ENCODE measurements around the gene C1QTNF6. TPM values are rescaled to one million over a fixed set of nuclear protein-coding genes. Genes with fewer than 3 reads are reported as not detected.

The C1QTNF6 gene
- polyA plus RNA-seq, 1 donor (not counting 4 experiments of a cell fraction or from before 2014, with no cell fraction given) = 17.1 TPM

DNA sequence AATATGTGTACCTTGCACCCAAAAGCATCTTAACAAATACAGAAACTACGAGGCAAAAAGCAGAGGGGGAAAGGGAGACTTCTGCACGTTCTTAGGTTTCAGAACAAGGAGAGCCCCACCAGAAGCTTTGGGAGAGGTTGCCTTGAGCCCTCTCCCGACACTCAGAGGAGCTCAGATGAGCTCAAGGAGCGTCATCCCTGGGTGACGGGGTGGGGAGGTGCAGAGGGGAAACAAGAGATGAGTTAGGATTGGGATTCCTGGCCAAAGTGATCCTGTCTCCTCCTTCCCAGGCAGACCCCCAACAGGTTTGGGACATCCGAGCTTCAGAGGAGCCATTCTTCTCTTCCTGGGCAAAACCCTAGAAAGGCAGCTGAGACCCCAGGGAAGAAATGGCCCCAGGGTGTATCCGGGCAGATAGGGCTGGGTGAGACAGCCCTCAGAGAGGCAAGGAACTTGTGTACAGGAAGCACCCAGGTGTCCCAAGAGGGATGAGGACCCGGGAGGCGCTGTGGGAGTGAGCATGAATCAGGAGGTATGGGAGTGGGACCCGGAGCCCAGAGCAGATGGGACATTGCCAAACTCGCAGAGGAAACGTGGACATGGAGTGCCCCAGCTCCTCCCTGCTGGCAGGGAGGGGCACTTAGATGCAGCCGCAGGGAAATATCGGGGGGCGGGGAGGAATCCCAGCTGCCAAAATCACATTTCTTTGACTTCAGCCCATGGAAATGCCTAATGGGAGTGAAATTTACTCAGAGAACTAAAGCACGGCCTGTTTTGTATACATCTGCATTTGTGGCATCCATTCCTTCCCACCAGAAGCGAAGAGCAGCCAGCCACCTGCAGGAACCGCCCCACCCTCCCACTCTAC, 12.4 kb downstream of the C1QTNF6 start:
- FAIRE-seq (no peak), DNase-seq (ENCODE audit: low read depth, low spot score) (no peak)
- Histone ChIP-seq H3K36me3 (ENCODE audit: control insufficient read depth in 2 of 2, extremely low read depth in 1 of 2, insufficient read depth in 2 of 2, low read length in 2 of 2) (peaks cover 0 to 1% of the 10 kb centered on the region in 2 experiments), H3K4me3 (ENCODE audit: control insufficient read depth in 2 of 3, extremely low read depth in 1 of 3, insufficient read depth in 2 of 3, low read depth in 1 of 3, low read length in 3 of 3) (no peak overlapping the region), H2AFZ (ENCODE audit: control insufficient read depth, low read length) (no peak overlapping the region), H3K9me3 (ENCODE audit: control insufficient read depth, low read depth, low read length) (no peaks in the 10 kb centered on the region), H3K27ac (ENCODE audit: control insufficient read depth, insufficient read depth, low read length) (no peak overlapping the region), H3K27me3 (ENCODE audit: control insufficient read depth, extremely low read depth, insufficient read depth, low read length) (no peaks in the 10 kb centered on the region), H3K4me1 (ENCODE audit: control insufficient read depth, extremely low read depth, insufficient read depth, low read length) (peaks cover 14% of the 10 kb centered on the region), H3K9me1 (ENCODE audit: control insufficient read depth, extremely low read depth, insufficient read depth, low read length) (no peaks in the 10 kb centered on the region), H3K9ac (ENCODE audit: control insufficient read depth, extremely low read depth, insufficient read depth, low read length) (no peak overlapping the region), H3K4me2 (ENCODE audit: control insufficient read depth, extremely low read depth, insufficient read depth, low read depth, low read length) (peak overlapping the region; percentile 6), H3K79me2 (ENCODE audit: control insufficient read depth, insufficient read depth, low read length) (no peaks in the 10 kb centered on the region), H4K20me1 (ENCODE audit: control insufficient read depth, extremely low read depth, insufficient read depth, low read length) (no peaks in the 10 kb centered on the region)
- dilution Hi-C loops (cut with MboI; ENCODE audit: extremely low pct_ligation_motif_present, low sequenced_read_pairs) = no loop called here
- no peak for TF ChIP-seq CTCF (optimal IDR thresholded peaks at IDR 0.05 in 1 of 3, IDR thresholded peaks at IDR 0.05 in 1 of 3, conservative IDR thresholded peaks at IDR 0.05 in 1 of 3; ENCODE audit: extremely low read depth in 1 of 3, insufficient read depth in 2 of 3, low read length in 3 of 3)
- no peak for TF ChIP-seq EZH2 (IDR thresholded peaks at IDR 0.05; ENCODE audit: low read length)

- no peak for TF ChIP-seq CTCF (optimal IDR thresholded peaks at IDR 0.05 in 1 of 3, IDR thresholded peaks at IDR 0.05 in 1 of 3, conservative IDR thresholded peaks at IDR 0.05 in 1 of 3; ENCODE audit: extremely low read depth in 1 of 3, insufficient read depth in 2 of 3, low read length in 3 of 3)
- TF ChIP-seq EZH2 (IDR thresholded peaks at IDR 0.05; ENCODE audit: low read length) = no peak
- dilution Hi-C loops (cut with MboI; ENCODE audit: extremely low pct_ligation_motif_present, low sequenced_read_pairs) = no loop called here
- FAIRE-seq (no peak), DNase-seq (ENCODE audit: low read depth, low spot score) (no peak)
- Histone ChIP-seq H3K9me1 (ENCODE audit: control insufficient read depth, extremely low read depth, insufficient read depth, low read length) (no peaks in the 10 kb centered on the region), H3K4me1 (ENCODE audit: control insufficient read depth, extremely low read depth, insufficient read depth, low read length) (peaks cover 14% of the 10 kb centered on the region), H2AFZ (ENCODE audit: control insufficient read depth, low read length) (no peak overlapping the region), H3K27me3 (ENCODE audit: control insufficient read depth, extremely low read depth, insufficient read depth, low read length) (no peaks in the 10 kb centered on the region), H3K4me2 (ENCODE audit: control insufficient read depth, extremely low read depth, insufficient read depth, low read depth, low read length) (no peak overlapping the region), H3K9me3 (ENCODE audit: control insufficient read depth, low read depth, low read length) (no peaks in the 10 kb centered on the region), H3K79me2 (ENCODE audit: control insufficient read depth, insufficient read depth, low read length) (no peaks in the 10 kb centered on the region), H3K9ac (ENCODE audit: control insufficient read depth, extremely low read depth, insufficient read depth, low read length) (no peak overlapping the region), H4K20me1 (ENCODE audit: control insufficient read depth, extremely low read depth, insufficient read depth, low read length) (no peaks in the 10 kb centered on the region), H3K4me3 (ENCODE audit: control insufficient read depth in 2 of 3, extremely low read depth in 1 of 3, insufficient read depth in 2 of 3, low read depth in 1 of 3, low read length in 3 of 3) (no peak overlapping the region), H3K27ac (ENCODE audit: control insufficient read depth, insufficient read depth, low read length) (no peak overlapping the region), H3K36me3 (ENCODE audit: control insufficient read depth in 2 of 2, extremely low read depth in 1 of 2, insufficient read depth in 2 of 2, low read length in 2 of 2) (peaks cover 0 to 1% of the 10 kb centered on the region in 2 experiments)
These were observed 13.1 kb downstream of the C1QTNF6 start for GRCh38 chr22:37174964-37175363.

Data from keratinocyte (primary cell).